GM18858 (cell line): Measurements from ENCODE around the gene KRTAP10-9.
"Not testable (repeated sequence)": the region's sequence is repeated elsewhere in the genome, so short reads cannot be mapped to it uniquely, and the experiment has no call there.

Source experiments
- ATAC-seq: cut with Tn5 transposase; IDR thresholded peaks from one replicate; pipeline ENCODE4 v1.9.1; 2021; ENCODE audit not compliant: unreplicated experiment

The KRTAP10-9 gene

DNA sequence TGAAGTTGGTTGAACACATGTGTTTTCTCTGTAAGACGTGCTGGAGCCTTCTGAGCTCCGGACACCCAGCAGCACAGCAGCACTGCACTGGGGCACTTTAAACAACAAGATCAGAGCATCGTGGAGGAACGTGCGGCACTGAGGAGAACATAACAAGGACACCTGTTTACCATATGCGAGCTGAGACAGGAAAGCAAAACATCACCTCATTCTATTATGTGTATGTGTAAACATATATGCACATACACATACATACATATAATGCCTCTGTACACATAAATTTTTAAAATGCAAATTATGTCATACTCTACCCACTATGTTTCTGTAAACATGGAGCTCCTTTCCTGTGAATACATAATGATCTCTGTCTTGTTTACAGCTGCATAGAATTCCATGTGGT, 31.4 kb upstream of the KRTAP10-9 start:
- ATAC-seq = no peak

DNA sequence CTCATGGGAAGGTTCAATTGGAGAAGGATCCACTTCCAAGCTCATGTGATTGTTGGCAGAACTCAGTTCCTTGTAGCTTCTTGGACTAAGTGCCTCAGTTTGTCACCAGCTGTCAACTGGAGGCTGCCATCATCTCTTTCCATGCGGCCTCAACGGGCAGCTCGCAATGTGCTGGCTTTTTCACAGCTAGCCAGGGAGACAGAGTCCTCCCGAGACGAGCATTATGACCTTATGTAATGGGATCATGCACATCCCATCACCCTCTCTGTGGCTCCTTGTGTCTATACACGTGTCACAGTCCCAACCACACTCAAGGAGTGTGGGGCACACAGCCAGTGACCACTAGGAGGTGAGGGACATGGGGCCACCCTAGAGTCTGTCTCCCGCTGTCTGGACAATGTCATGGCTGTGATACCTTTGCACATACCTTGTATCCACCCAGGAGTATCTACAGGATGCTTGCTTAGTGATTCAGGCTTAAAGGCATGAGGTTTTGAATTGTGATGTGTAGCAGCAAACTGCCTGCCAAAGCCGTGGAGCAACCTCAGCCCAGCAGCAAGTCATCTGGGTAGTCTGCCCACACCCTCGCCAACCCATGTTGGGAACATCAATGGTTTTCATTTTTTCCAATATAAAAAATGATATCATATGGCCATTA, 30.7 kb upstream of the KRTAP10-9 start:
- no peak for ATAC-seq

DNA sequence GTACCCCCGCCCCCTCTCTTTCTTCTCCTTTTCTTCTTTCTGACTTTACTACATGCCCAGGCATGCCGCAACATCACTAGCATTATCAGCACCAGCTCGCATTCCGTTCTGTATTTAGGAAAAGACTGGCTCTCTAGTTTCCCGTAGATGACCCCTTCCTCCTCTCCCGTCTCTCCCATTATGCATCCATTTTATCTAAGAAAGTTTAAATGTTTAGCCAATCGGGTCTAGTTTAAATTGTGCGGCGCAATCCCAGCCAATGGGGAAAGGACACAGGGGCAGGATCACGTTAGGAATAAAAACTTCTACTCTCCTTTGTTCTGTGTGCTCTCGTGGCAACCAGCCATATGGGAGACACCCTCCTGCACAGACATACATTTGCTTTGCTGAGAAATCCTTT, 28.8 kb upstream of the KRTAP10-9 start:
- no peak for ATAC-seq

DNA sequence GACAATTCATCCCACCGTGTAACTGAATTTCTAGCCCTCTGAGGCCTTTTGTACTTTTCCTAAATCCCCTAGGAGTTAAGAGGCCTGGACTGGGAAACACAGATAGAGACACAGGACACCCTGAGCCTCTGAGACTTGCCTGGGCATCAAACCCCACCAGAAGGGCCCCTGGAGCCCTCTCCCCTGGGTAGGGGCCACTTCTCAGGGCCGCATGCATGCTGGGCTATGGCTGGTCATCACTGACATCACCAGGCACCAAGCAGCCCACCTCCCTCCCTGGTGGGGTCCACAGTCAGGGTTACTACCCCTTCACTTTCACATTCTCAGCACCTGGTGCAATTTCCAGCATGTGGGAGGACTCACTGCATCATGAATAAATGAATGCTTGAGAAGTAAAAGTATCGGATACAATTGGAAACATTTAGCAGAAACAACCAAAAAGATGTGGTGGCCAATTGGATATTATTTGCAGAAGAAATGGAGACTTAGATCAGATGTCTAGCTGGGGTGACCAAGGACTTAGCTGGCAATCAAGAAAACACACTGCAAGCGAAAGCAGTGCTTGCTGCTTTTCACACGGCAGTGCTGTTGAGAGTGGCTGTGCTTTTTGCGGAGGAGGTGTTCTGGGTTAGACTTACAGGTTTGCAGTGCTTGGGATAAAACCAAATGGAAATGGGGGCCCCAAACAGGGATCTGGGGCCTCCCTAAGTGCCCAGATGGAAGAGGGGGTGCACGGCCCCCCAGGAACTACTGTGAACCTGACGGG, 27.4 kb upstream of the KRTAP10-9 start:
- no peak for ATAC-seq

DNA sequence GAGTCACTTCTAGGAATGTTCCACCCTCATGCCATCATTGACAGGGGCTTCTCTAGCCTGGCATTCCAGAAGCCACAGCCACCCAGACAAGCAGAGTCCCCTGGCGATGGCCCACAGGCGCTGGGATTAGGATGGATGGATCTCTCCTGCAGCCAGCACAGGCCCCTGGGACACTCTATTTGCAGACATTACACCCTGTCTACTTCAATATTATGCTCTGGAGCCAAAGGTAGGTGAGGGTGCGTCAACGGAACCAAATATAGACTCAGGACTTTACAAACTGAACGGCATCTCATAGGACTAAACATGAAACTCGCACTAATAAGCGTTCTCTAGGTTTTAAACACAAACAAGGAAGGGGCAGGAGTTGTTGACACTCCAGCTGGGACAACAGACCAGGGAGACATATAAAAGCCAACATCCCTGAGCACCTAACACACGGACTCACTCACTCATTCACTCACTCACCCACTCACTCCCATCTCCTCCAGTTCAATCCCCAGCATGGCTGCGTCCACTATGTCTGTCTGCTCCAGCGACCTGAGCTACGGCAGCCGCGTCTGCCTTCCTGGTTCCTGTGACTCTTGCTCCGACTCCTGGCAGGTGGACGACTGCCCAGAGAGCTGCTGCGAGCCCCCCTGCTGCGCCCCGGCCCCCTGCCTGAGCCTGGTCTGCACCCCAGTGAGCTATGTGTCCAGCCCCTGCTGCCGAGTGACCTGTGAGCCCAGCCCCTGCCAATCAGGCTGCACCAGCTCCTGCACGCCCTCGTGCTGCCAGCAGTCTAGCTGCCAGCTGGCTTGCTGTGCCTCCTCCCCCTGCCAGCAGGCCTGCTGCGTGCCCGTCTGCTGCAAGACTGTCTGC, 26.5 kb upstream of the KRTAP10-9 start, which contains the start of gene KRTAP10-7:
Gene KRTAP10-7 (plus strand): TSS at position 480 of the 861 bp plus-strand sequence. CDS start 25 bp downstream, at position 505.
- not testable (repeated sequence) for ATAC-seq

DNA sequence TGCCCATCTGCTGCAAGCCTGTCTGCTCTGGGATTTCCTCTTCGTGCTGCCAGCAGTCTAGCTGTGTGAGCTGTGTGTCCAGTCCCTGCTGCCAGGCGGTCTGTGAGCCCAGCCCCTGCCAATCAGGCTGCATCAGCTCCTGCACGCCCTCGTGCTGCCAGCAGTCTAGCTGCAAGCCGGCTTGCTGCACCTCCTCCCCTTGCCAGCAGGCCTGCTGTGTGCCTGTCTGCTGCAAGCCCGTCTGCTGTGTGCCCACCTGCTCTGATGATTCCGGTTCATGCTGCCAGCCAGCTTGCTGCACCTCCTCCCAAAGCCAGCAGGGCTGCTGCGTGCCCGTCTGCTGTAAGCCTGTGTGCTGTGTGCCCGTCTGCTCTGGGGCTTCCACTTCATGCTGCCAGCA, 25.8 kb upstream of the KRTAP10-9 start:
- ATAC-seq = not testable (repeated sequence)

DNA sequence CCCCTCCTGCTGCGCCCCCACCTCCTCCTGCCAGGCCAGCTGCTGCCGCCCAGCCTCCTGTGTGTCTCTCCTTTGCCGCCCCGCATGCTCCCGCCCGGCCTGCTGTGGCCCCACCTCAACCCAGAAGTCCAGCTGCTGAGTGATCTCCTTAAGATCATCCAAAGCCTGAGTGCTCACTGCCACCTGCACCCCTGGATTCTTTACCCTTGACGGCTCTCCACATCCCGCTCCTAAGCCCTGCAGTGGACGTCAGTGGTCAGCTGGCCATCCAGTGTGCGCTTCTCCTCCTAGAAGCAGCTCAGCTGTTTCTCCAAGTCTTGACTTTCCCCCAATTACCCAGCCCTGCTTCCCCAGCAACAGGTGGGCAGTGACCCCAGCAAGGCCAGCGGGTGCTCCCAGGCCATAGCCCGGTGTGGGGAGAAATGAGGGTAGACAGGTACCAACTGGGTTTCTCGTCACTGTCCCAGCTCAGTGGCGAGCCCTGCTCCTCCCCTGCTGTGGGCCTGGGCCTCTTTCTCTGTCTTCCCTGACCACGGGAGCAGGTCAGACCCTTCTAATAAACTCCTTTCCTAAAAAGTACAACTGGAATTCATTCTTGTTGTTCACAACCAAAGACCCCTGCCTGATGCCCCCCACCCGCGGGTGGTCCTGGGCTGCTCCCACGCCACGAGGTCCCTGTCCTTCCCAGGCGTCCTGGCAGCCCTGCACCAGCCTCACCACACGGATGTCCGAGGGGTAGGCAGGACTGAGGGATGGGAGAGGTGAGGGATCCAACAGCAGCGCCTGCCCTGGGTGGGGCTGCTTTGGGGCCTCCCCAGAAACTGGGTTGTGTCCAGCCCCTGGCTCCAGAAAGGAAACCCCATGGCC, 25.1 kb upstream of the KRTAP10-9 start:
- ATAC-seq = no peak

DNA sequence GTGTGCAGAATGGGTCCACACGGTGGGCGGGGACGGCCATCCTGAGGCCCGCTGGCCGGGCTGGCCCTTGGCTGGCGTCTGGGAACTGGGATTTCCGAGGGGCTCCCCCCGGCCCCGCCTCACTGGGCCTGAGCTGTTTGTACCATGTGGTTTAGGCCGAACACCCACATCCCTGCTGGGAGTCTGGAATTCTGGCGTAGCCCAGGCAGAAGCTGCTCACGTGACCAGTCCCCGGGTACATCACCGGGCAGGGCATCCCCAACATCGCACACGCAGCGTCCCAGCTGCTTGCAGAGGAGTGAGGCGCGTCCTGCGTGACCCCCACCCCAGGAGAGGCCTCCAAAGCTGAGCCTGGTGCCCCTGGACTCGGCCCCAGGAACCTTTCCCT, 24.4 kb upstream of the KRTAP10-9 start:
- no peak for ATAC-seq

DNA sequence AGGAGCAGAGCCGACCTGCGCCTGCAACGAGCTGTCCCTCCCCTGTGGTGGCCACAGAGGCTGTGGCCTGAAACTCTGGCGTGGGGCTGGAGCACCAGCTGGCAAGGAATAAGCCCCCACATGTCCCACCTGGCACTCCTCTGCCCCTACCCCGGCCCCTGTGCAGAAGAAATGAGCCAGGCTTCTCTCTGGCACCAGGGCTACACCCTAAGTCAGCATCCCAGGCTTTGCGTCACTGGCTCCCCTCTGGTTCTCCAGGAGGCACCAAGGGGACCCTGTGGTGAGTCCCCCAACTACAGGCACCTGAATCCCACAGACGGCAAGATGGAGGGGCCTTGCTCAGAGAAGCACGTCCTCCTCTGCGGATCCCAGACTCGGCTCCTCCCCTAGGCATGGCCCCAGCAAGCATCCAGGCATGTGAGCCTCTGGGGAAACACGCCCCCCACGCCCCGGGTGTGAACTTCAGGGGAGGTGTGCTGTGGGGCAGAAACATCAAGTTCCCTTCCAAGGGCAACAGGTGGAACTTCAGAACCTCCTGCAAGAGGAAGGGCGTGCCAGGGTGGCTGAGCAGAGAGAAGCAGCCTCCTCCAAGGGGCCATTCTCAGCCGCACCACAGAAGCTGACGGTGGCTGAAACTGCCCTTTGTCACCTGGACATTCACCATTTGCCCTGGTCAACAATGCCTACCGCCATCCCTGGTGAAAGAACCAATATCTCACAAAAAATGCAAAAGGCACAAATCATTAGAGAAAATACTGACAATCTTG, 23.6 kb upstream of the KRTAP10-9 start:
- ATAC-seq = no peak

DNA sequence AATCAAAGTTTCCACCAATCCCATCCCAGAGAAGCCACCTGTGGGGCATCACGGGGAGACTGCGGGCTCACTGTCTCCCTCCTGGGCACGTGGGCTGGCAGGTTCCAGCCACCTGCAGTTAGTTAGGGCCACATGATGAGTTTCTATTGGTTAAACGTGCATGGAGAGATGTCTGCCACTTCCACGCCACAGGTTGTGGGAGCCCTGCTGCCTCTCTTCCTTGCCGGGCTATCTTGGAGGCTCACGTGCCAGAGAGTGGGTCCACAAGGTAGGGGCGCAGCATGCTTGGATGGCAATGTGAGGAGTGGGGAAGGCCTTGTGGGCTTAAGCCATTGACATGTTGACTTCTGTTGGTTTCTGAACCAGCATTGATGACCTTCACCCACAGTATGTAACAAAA, 23.0 kb upstream of the KRTAP10-9 start:
- ATAC-seq = no peak

DNA sequence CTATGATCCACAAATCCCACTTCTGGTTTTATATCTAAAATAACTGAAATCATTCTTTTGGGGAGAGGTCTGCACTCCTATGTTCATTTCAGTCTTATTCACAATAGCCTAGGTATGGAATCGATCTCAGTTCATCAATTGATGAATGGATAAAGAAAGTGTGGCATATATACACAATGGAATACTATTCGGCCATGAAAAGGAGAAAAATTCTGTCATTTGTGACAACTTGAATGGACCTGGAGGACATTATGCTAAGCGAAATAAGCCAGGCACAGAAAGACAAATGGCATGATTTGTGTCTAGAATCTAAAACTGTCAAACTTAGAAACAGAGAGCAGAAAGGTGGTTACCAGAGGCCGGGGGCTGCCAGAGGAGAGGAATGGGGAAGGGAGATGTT, 20.4 kb upstream of the KRTAP10-9 start:
- ATAC-seq = no peak

DNA sequence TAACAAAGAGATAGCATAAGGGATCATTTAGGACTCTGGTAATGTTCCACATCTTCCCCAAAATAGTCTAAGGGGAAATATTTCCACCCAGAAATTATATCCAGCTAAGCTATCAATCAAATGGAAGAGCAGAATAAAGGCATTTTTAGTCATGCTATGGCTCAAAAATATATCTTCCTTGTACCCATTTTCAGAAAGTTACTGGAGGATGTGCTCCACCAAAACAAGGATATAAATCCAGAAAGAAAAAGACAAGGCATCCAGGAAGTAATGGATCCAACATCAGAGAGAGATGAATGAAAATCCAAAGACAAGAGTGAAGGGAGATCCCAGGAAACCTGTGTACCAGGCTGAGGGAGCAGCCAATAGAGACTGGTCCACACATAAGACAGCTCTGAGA, 17.7 kb upstream of the KRTAP10-9 start:
- no peak for ATAC-seq

DNA sequence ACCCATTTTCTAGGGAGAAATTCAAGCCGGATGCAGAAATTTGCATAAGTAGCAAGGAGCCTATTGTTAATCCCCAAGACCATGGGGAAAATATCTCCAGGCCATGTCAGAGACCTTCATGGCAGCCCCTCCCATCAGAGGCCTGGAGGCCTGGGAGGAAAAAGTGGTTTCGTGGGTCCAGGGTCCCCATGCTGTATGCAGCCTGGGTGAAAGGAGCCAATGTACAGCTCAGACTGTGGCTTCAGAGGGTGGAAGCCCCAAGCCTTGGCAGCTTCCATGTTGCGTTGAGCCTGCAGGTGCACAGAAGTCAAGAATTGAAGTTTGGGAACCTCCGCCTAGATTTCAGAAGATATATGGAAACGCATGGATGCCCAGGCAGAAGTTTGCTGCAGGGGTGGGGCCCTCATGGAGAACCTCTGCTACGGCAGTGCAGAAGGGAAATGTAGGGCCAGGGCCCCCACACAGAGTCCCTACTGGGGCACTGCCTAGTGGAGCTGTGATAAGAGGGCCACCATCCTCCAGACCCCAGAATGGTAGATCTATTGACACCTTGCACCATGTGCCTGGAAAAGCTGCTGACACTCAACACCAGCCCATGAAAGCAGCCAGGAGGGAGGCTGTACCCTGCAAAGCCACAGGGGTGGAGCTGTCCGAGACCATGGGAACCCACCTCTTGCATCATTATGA, 16.6 kb upstream of the KRTAP10-9 start:
- not testable (repeated sequence) for ATAC-seq

DNA sequence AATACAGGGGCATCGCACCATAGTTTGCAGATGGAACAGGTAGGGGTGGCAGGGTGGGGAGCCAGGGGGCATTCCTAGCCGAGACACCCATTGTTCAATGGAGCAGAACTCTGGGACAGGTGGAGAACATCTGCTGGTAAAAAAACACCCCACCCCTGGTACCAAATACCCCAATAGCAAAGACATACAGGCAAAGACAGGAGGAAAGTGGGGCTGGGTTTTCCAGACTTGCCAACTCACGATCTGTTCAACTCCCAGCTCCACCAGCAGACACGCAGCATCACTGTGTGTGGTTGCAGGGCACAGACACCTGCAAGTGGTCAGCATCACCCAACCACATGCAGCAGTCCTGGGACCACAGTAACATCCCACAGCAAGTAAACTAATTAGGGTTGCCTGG, 15.3 kb upstream of the KRTAP10-9 start:
- ATAC-seq = no peak

DNA sequence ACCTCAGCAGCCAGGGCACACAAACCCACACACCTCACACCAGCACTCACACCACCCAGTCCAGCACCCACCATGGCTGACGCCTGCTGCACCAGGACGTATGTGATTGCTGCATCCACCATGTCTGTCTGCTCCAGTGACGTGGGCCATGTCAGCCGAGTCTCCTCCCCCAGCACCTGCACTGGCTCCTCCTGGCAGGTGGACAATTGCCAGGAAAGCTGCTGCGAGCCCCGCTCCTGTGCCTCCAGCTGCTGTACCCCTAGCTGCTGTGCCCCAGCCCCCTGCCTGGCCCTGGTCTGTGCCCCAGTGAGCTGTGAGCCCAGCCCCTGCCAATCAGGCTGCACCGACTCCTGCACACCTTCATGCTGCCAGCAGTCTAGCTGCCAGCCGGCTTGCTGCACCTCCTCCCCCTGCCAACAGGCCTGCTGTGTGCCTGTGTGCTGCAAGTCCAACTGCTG, 14.8 kb upstream of the KRTAP10-9 start, which contains the start of gene KRTAP10-8:
Gene KRTAP10-8 (plus strand): TSS at position 51 of the 458 bp plus-strand sequence. CDS start 22 bp downstream, at position 73.
- ATAC-seq = no peak

DNA sequence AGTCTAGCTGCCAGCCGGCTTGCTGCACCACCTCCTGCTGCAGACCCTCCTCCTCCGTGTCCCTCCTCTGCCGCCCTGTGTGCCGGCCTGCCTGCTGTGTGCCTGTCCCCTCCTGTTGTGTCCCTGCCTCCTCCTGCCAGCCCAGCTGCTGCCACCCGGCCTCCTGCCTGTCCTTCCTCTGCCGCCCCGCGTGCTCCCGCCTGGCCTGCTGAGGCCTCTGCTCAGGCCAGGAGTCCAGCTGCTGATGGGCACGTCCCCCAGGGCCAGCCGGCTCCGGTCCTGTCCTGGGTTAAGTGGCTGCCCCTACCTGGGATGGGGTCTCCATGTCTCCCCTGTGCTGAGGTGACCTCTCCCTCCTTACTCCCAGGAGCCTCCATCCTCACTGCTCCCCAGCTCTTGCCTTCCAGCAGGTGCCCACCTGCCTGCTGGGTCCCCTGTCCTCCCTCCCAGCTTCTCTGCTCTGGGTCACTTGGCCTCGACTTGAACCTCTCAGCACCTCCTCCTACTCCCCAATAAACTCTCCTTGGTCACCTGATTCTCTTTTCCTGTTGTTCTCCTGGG, 14.1 kb upstream of the KRTAP10-9 start:
- no peak for ATAC-seq

DNA sequence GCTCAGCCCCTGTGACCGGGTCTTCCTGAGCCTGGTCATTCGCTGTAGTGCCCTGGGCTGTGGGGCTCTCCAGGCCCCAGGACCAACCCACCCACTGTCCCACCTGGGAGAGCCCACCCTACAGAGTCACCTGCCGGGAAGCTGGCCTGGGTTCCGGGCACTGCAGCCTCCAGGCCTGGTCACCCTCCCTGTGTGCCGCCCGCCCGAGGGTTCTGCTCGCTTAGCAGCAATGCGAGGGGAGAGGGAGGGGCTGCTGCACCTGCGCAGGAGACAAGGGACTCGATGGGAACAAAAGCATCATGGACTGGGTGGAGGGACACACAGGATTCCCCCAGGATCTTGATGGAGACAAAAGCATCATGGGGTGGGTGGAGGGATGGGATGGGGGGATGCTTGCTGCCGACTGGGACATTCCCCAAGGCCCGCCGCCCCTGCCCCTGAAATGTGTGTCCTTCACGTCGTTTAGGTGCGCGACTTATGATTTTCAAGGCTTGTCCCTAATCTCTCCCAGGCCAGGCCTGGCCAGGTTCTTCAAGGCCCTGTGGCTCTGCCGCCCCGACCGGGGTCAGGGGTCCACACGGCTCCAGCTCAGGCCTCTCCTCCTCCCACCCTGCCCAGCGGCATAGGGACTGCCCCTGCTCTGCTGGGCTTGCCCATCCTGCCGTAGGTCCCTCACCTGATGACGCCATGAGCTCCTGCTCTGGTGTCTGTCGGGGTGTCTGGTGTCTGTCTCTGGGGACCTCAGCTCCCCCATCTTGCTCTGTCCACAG, 13.3 kb upstream of the KRTAP10-9 start:
- ATAC-seq = no peak

DNA sequence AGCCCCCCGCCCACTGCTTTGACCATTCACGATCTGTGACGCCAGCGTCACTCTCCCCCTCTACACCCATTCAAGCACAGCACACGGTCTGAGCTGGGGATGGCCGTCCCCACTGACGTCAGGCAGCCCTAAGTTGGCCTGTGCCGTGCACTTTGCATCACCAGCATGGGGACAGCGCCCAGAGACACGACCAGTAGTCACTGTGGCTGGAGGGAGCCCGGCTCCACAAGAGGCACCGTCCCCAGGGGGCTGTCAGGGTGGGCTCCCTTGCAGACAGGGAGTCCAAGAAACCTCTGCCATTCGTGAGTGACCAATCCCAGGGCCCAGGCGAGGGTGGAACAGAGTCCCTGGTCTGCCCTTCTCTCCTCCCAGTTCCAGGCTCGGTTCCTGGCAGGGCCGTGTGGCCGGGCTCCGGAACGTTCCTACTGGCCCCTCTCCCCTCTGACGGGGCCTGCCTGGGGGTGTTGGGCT, 12.7 kb upstream of the KRTAP10-9 start:
- no peak for ATAC-seq
